SK-N-SH (cell line): ENCODE results near the gene TES. TPM values are rescaled to one million over a fixed set of nuclear protein-coding genes. Genes with fewer than 3 reads are reported as not detected.

Source experiments
- CTCF ChIA-PET: fragments of 300-600, 350-600 bp; formaldehyde crosslinking; extraction: SDS; loops from one replicate; lab custom pipeline; 2021; lab: Yijun Ruan, JAX
- POLR2A ChIA-PET: fragments of 350-600 bp; sonication (Branson Sonifier 250); formaldehyde crosslinking; extraction: SDS; loops from one replicate; lab custom pipeline; 2020; ENCODE audit warnings: antibody characterized with exemption, inconsistent platforms; lab: Yijun Ruan, JAX
- DNase-seq: peaks from one replicate; pipeline ENCODE4 v3.0.0; 2012
- H2AFZ ChIP-seq: fragments of 200-600 bp; sonication (generic); 2 replicates; pipeline ENCODE4 v1.8.1; 2016; ENCODE audit warnings: antibody characterized with exemption, mild to moderate bottlenecking, low read depth
- H3F3A ChIP-seq: fragments of 200-600 bp; sonication (generic); replicated peaks from 2 replicates; pipeline ENCODE3; 2016; ENCODE audit warnings: antibody characterized with exemption, mild to moderate bottlenecking; ENCODE audit not compliant: insufficient read depth
- H3K27ac ChIP-seq, 2 experiments: fragments of 200-500 bp in 1 of 2; fragments of 200-600 bp in 1 of 2; sonication (Bioruptor generic) in 1 of 2; sonication (generic), shearing (Covaris generic) in 1 of 2; 2 replicates each; pipeline versions ENCODE4 v1.5.1 to v1.6.1; 2014 to 2016; ENCODE audit warnings: low read depth in 2 of 2, inconsistent platforms in 1 of 2, low read length in 1 of 2, mild to moderate bottlenecking in 1 of 2, mixed read lengths in 1 of 2
- H3K27me3 ChIP-seq: fragments of 200-600 bp; sonication (generic), shearing (Covaris generic); 2 replicates; pipeline ENCODE4 v1.6.1; 2016; ENCODE audit warnings: mixed run types; ENCODE audit not compliant: insufficient read depth
- H3K36me3 ChIP-seq, 2 experiments: fragments of 200-500 bp in 1 of 2; fragments of 200-600 bp in 1 of 2; sonication (Bioruptor generic) in 1 of 2; sonication (generic) in 1 of 2; replicated peaks in 1 of 2; 2 replicates each; pipeline versions ENCODE3 to v1.5.1; 2014 to 2016; ENCODE audit warnings: low read length in 1 of 2, mild to moderate bottlenecking in 1 of 2; ENCODE audit not compliant: insufficient read depth in 2 of 2, control insufficient read depth in 1 of 2
- H3K4me1 ChIP-seq, 2 experiments: fragments of 200-500 bp in 1 of 2; fragments of 200-600 bp in 1 of 2; sonication (Bioruptor generic) in 1 of 2; sonication (generic), shearing (Covaris generic) in 1 of 2; 2 replicates each; pipeline versions ENCODE4 v1.5.1 to v1.6.1; 2014 to 2016; ENCODE audit warnings: low read depth in 1 of 2, low read length in 1 of 2, mixed run types in 1 of 2; ENCODE audit not compliant: insufficient read depth in 2 of 2, control insufficient read depth in 1 of 2
- H3K4me2 ChIP-seq: fragments of 200-600 bp; sonication (generic), shearing (Covaris generic); 2 replicates; pipeline ENCODE4 v1.6.1; 2017; ENCODE audit warnings: mixed run types
- H3K4me3 ChIP-seq, 2 experiments: fragments of 200-500 bp in 1 of 2; fragments of 200-600 bp in 1 of 2; sonication (Bioruptor generic) in 1 of 2; sonication (generic), shearing (Covaris generic) in 1 of 2; 2 replicates each; pipeline versions ENCODE4 v1.5.1 to v1.8.1; 2014 to 2016; ENCODE audit warnings: low read depth in 2 of 2, inconsistent platforms in 1 of 2, low read length in 1 of 2, mild to moderate bottlenecking in 1 of 2, mixed read lengths in 1 of 2, moderate library complexity in 1 of 2
- H3K79me2 ChIP-seq: fragments of 200-600 bp; sonication (generic); 2 replicates; pipeline ENCODE4 v1.8.1; 2017; ENCODE audit warnings: mild to moderate bottlenecking; ENCODE audit not compliant: insufficient read depth
- H3K9ac ChIP-seq: fragments of 200-600 bp; sonication (generic); 2 replicates; pipeline ENCODE4 v1.6.1; 2017; ENCODE audit warnings: mixed run types
- H3K9me2 ChIP-seq: fragments of 200-600 bp; sonication (generic); 2 replicates; pipeline ENCODE4 v1.6.1; 2017; ENCODE audit warnings: mixed run types
- H3K9me3 ChIP-seq: fragments of 200-600 bp; sonication (generic); 2 replicates; pipeline ENCODE4 v1.6.1; 2017; ENCODE audit warnings: mixed run types, mild to moderate bottlenecking, moderate library complexity
- H4K20me1 ChIP-seq: fragments of 200-600 bp; sonication (generic); 2 replicates; pipeline ENCODE4 v1.6.1; 2017; ENCODE audit warnings: mild to moderate bottlenecking, mixed run types; ENCODE audit not compliant: insufficient read depth
- EP300 ChIP-seq, 2 experiments: IDR thresholded peaks; 2 replicates each; pipeline versions ENCODE4 v1.4.0 to v1.6.1; 2012; ENCODE audit warnings: borderline replicate concordance in 1 of 2, low read depth in 1 of 2, low read length in 1 of 2
- EZH2phosphoT487 ChIP-seq: fragments of 200-600 bp; sonication (generic); IDR thresholded peaks from 2 replicates; pipeline ENCODE4 v1.6.1; 2017; ENCODE audit warnings: low read depth, mixed run types, mild to moderate bottlenecking, antibody characterized with exemption, moderate library complexity, borderline replicate concordance
- FOXJ3 ChIP-seq: sonication (generic); formaldehyde crosslinking; IDR thresholded peaks from 2 replicates; pipeline ENCODE4 v1.5.1; 2020; ENCODE audit warnings: mild to moderate bottlenecking, missing genetic modification reagents
- GATA2 ChIP-seq: sonication (generic); formaldehyde crosslinking; IDR thresholded peaks from 2 replicates; pipeline ENCODE4 v1.5.0; 2020; ENCODE audit warnings: mild to moderate bottlenecking, missing genetic modification reagents
- IRF3 ChIP-seq: fragments of 150-350 bp; IDR thresholded peaks from 2 replicates; pipeline ENCODE4 v1.6.1; 2016; ENCODE audit warnings: mild to moderate bottlenecking, low read depth, low read length
- MEF2A ChIP-seq: IDR thresholded peaks from 2 replicates; pipeline ENCODE4 v1.4.0; 2012; ENCODE audit warnings: low read depth, borderline replicate concordance
- NFIC ChIP-seq: IDR thresholded peaks from 2 replicates; pipeline ENCODE4 v1.4.0; 2012; ENCODE audit warnings: borderline replicate concordance
- NRF1 ChIP-seq: IDR thresholded peaks from 2 replicates; pipeline ENCODE4 v1.6.1; 2012; ENCODE audit warnings: low read depth, mild to moderate bottlenecking, low read length
- POLR2AphosphoS5 ChIP-seq: IDR thresholded peaks from 2 replicates; pipeline ENCODE4 v1.6.1; 2012; ENCODE audit warnings: low read depth, low read length
- RCOR1 ChIP-seq: fragments of 150-350 bp; IDR thresholded peaks from 2 replicates; pipeline ENCODE4 v1.6.1; 2017; ENCODE audit warnings: antibody characterized with exemption, low read length
- REST ChIP-seq: IDR thresholded peaks from 2 replicates; pipeline ENCODE4 v1.6.1; 2012; ENCODE audit warnings: mild to moderate bottlenecking, low read depth, low read length, moderate library complexity
- RFX5 ChIP-seq: IDR thresholded peaks from 2 replicates; pipeline ENCODE4 v1.6.1; 2012; ENCODE audit warnings: mild to moderate bottlenecking, improper control_type of control experiment, low read length
- TAF1 ChIP-seq: IDR thresholded peaks from 2 replicates; pipeline ENCODE4 v1.6.1; 2012; ENCODE audit warnings: low read depth, mild to moderate bottlenecking, low read length, moderate library complexity, borderline replicate concordance
- TCF12 ChIP-seq: IDR thresholded peaks from 2 replicates; pipeline ENCODE4 v1.4.0; 2012
- TEAD4 ChIP-seq: IDR thresholded peaks from 2 replicates; pipeline ENCODE4 v1.4.0; 2012; ENCODE audit warnings: mild to moderate bottlenecking, borderline replicate concordance; ENCODE audit not compliant: insufficient read depth
- USF2 ChIP-seq: fragments of 150-350 bp; IDR thresholded peaks from 2 replicates; pipeline ENCODE4 v1.6.1; 2017; ENCODE audit warnings: antibody characterized with exemption, low read length, low read depth, borderline replicate concordance
- ZBTB33 ChIP-seq: IDR thresholded peaks from 2 replicates; pipeline ENCODE4 v1.4.0; 2012; ENCODE audit warnings: low read depth, borderline replicate concordance
- WGBS: methylation state at CpG from one replicate; pipeline ENCODE4 v1.1.6; 2017; ENCODE audit warnings: low lambda C conversion rate; 5-methylcytosine and 5-hydroxymethylcytosine counted together
- polyA plus RNA-seq, 3 experiments: library from polyadenylated mRNA; depleted of rRNA; stranded (reverse); fragments of >200 nt; gene quantifications; 2 replicates each; pipeline ENCODE4 v1.2.3, GENCODE V29; 2012
- TF ChIP-seq, protein P1 (sequence below): fragments of 200-600 bp; sonication (generic); IDR thresholded peaks from 2 replicates; pipeline ENCODE4 v1.6.1; 2017; ENCODE audit warnings: antibody characterized with exemption, mild to moderate bottlenecking, moderate library complexity

TES gene
- polyA plus RNA-seq, 1 of the 3 experiments (the other 2 are of a cell fraction), result 9.5 TPM

DNA sequence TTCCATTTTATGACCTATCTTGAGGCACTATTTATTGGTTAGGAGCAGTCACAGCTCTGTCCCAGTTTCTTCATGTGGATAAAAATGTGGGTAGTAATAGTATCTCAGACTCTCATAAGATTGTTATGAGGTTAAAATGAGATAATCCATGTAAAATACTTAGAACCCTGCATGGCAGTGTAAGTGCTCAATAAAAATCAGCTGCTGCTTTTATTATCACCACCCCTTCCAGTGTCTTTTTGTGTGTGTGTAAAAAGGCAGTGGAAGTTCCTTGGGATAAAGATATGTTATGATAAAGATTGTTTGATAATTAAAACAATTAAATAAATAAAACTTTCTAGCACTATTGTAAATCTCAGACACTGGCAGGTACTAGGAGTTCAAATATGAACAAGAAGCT is 15.5 kb downstream of the TES start (continued):
- no peak for TF ChIP-seq REST
- TF ChIP-seq ZBTB33, result no peak

- H2AFZ ChIP-seq, result no peak overlapping the region
- no peaks in the 10 kb centered on the region for H3K9me3 ChIP-seq
- H3K9ac ChIP-seq, result no peak overlapping the region
- CTCF ChIA-PET, result interaction anchor here (1.8 to 5.3 kb wide), 4 partner anchors 9 to 46 kb away, joined by 7 to 28 read pairs (median 17); partner anchors contain the start of gene TES
- peaks cover 16% of the 10 kb centered on the region for H3F3A ChIP-seq
- H3K27ac ChIP-seq, result peak overlapping the region in 1 of 2 experiments; percentile 60; a peak in 2 of 4 replicates
- H3K4me3 ChIP-seq, result no peak overlapping the region
- H3K36me3 ChIP-seq, result no peaks in the 10 kb centered on the region
- TF ChIP-seq NFIC, result no peak
- no peak for TF ChIP-seq TAF1
- no peak for TF ChIP-seq IRF3
- TF ChIP-seq TCF12, result no peak
- no peak for TF ChIP-seq TEAD4
- TF ChIP-seq NRF1, result no peak
- TF ChIP-seq, protein P1, sequence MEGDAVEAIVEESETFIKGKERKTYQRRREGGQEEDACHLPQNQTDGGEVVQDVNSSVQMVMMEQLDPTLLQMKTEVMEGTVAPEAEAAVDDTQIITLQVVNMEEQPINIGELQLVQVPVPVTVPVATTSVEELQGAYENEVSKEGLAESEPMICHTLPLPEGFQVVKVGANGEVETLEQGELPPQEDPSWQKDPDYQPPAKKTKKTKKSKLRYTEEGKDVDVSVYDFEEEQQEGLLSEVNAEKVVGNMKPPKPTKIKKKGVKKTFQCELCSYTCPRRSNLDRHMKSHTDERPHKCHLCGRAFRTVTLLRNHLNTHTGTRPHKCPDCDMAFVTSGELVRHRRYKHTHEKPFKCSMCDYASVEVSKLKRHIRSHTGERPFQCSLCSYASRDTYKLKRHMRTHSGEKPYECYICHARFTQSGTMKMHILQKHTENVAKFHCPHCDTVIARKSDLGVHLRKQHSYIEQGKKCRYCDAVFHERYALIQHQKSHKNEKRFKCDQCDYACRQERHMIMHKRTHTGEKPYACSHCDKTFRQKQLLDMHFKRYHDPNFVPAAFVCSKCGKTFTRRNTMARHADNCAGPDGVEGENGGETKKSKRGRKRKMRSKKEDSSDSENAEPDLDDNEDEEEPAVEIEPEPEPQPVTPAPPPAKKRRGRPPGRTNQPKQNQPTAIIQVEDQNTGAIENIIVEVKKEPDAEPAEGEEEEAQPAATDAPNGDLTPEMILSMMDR, result no peak
- no peak for TF ChIP-seq POLR2AphosphoS5
- TF ChIP-seq GATA2, result no peak
- no peak for TF ChIP-seq RCOR1
- TF ChIP-seq RFX5, result no peak
- TF ChIP-seq EP300 (IDR thresholded peaks at IDR 0.05; ENCODE audit: borderline replicate concordance in 1 of 2, low read depth in 1 of 2, low read length in 1 of 2), result no peak
- no peak for TF ChIP-seq MEF2A
- TF ChIP-seq FOXJ3 (CRISPR knock-in tag), result no peak
- TF ChIP-seq USF2, result no peak
- TF ChIP-seq EZH2phosphoT487, result no peak
- no peaks in the 10 kb centered on the region for H3K79me2 ChIP-seq
- POLR2A ChIA-PET, result no interaction called here
- H3K9me2 ChIP-seq, result no peaks in the 10 kb centered on the region
- no peak for DNase-seq
- H3K4me1 ChIP-seq, result peaks cover 32 to 66% of the 10 kb centered on the region in 2 experiments; a peak in 3 of 4 replicates
- peaks cover 10% of the 10 kb centered on the region; the same call in 1 of the 2 replicates for H3K27me3 ChIP-seq
- WGBS, result 92% methylated on average over 2 of the region's 2 CpGs
- no peak overlapping the region for H3K4me2 ChIP-seq
- H4K20me1 ChIP-seq, result no peaks in the 10 kb centered on the region
Observed at GRCh38 chr7:116226664-116227063, 16.3 kb downstream of the TES start.
